Renal cortex interstitium (tissue), 11 donors: ENCODE data around the gene GPATCH2L. TPM values are rescaled to one million over a fixed set of nuclear protein-coding genes. Genes with fewer than 3 reads are reported as not detected.

ENCODE experiments used
- DNase-seq, 11 donors: peaks; one replicate each; pipeline ENCODE4 v3.0.0-alpha.2; 2013; ENCODE audit warnings: low read depth in 9 of 11, low spot score in 4 of 11; ENCODE audit errors: extremely low read depth in 1 of 11
- polyA plus RNA-seq, 3 donors: library from polyadenylated mRNA; unstranded; fragments of 120-200 nt; gene quantifications; one replicate each; pipeline ENCODE4 v1.2.1, GENCODE V29; 2013; ENCODE audit not compliant: insufficient read length in 3 of 3

Gene GPATCH2L
- polyA plus RNA-seq, 3 donors = 35.9 to 42.5 (median 38.3) TPM

DNA sequence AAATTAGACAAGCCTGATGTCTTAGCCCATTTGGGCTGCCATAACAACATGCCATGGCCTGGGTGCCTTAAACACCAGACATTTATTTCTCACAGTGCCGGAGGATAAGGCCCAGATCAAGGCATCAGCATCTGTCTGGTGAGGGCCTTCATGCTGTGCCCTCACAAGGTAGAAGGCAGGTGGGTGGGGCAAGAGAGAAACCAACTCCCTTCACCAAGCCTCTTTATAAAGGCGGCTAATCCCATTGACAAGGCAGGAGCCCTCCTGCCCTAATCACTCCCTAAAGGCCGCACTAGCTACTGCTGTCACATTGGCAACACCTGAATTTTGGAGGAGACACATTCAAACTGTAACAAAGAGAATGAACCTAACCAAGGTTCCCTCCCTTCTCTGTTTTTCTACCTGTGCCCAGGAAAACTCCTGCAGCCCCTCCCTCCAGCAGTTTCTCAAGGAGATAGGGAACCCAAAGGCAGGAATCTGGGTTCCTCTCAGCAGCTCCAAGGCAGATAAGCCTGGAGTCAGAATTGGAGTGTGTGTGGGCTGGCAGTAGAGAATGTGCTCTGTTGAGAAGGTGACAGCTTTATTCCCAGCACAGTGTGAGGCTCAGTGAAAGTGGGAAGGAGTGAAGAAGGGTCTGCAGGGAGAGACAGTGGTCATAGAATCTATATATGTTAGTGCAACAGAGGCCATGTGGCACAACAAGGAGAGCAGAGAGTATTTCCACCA, 21.7 kb upstream of the GPATCH2L start:
- DNase-seq = no peak

DNA sequence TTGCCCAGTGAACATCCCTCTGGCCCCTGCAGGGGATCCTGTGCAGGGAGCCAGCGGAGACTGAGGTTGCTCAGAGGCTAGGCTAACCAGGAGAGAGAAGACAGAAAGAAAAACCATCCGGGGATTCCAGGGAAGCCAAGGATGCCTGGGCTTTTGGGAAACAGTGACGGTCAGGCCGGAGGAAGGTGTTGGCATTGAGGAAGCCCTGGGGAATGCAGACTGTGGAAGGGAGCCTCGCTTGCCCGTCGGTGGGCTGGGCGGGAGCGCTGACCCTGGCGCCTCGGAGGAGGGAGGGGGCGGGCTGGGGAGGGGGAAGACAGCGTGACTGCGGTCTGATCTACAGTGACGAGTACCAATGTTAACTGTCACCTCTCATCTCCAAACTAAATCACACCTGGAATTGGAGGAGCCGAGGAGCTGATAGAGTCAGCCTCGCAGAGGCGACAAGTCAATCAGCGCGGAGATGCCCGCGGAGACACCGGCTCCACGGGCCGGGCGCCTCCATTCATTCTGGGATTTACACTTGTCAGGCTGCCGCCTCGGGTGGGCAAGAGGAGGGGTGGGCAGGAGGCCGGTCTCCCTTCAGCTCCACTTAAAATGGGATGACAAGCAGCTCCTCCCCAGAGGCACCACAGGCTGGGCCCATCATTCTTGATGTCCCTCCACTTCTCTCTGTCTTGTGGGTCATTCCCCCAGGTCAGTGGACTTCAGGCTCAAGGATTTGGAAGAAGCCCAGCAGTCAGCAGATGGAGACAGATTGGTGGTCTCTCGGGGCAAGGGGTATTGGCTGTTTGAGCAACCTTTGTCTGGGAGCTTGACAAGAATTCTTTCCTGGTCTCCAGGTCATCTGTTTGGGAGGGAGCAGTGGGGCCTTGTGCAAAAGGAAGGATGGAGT, 20.4 kb upstream of the GPATCH2L start:
- no peak for DNase-seq

DNA sequence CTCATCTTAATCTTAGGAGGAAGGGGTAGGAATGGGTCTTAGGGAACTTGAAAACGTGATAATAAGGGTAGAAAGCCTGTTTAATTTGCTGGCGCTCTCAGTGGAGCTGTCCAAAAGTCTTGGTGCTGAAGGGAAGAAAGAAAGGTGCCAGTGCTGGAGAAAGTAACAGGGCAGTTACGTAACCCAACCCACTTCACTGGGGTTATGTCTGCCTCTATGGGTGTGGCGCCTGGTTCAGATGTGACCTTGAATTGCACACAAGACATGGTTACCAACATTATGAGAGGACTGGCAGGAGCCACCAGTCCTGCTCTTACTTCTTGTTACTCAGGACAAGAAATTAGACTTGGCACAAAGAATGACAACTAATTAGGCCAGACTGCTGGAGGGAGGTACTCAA, 18.6 kb upstream of the GPATCH2L start:
- peak in 7 of 11 donors; percentile 41 to 62 (median 57) for DNase-seq

DNA sequence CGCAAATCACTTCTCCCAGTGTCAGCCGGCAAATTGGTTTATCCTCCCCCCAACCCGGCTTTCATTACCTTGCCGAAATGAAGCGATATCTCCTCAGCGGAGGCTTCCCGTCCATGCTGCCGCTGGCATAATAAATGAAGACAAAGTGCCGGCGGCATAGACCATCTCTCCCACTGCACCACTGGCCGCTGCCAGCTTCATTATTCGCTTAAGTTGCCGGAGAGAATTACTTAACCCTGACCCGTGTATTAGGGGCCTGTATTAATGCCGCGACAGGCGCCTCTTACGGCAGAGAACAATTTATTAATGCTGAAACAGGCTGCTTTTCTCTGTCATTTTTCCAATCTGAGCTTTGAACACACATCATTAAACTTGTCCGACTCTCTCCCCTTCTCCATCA, 17.5 kb upstream of the GPATCH2L start:
- DNase-seq = no peak

DNA sequence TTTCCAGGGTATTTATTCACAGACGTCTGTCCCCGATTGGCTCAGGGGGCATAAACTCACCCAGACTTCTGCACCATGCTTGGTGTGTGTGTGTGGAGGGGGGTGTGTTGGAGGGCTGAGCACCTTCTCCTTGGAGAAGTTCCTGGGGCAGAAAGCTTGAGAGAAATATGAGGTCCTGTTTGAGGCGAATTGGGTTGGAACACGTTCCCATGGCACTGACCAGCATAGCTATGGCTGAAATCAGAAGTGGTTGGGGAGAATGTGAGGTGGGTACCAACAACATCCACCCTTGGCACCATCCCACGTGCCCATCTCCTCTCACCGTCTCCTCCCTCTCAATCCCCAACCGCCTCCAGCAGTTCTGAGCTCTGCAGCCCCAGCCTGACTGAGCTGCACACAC, 16.0 kb upstream of the GPATCH2L start:
- DNase-seq = no peak

DNA sequence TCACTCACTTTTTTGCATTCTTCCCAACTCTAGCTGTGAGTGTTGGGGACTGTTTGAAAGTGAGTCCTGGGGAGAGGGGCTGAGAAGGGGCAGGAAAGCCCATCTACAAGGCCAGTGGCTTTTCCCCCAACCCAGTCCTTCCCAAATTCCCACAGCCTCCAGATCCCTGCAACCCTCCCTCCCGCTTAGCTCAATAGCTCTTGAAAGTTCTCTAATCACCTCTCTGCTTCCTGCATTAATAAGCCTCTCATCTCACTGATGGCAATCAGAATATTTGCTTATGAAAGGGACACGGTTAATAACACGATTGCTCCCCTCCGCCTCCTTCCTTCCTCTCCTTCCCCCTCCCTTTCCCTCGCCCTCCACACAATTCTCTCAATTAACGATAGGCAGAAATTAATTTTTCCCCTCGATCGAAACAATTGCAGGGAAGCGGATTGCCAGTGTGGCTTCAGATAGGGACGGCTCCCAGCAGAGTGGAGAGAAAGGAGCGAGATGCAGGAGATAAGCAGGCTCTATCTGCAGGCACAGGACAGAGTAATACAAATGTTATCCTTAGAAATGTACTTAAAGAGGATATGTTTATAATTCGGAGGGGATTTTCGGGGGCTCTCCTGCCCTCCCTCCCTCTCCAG, 15.1 kb upstream of the GPATCH2L start:
- no peak for DNase-seq

DNA sequence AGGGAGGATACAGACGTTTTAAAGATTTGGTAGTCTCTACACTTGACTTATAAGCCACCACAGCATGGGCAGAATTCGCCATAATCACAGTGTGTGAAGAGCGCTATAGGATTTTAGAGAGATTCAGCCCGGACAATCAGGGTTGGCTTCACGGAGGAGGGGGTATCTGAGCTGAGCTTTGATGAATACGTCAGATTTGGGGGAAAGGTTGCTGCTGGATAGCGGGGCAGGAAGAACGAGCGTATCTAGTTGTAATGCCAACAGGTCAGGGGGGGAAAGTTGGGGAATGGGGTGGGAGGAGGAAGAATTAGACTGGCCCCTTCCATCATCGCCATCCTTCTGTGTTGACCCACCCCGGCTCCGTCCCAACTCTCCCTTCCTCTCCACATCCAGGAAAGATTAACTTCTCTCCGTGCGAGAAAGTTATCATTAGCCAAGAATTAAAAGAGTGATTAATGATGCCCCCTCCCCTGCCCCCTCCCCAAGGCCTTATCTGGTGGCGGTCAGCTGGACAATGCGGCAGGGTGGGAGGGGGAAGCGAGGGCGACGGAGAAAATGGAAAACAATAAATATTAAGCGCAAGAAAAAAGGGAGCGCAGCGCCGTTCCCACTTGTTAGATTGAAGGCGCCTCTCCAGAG, 13.5 kb upstream of the GPATCH2L start:
- DNase-seq = no peak

DNA sequence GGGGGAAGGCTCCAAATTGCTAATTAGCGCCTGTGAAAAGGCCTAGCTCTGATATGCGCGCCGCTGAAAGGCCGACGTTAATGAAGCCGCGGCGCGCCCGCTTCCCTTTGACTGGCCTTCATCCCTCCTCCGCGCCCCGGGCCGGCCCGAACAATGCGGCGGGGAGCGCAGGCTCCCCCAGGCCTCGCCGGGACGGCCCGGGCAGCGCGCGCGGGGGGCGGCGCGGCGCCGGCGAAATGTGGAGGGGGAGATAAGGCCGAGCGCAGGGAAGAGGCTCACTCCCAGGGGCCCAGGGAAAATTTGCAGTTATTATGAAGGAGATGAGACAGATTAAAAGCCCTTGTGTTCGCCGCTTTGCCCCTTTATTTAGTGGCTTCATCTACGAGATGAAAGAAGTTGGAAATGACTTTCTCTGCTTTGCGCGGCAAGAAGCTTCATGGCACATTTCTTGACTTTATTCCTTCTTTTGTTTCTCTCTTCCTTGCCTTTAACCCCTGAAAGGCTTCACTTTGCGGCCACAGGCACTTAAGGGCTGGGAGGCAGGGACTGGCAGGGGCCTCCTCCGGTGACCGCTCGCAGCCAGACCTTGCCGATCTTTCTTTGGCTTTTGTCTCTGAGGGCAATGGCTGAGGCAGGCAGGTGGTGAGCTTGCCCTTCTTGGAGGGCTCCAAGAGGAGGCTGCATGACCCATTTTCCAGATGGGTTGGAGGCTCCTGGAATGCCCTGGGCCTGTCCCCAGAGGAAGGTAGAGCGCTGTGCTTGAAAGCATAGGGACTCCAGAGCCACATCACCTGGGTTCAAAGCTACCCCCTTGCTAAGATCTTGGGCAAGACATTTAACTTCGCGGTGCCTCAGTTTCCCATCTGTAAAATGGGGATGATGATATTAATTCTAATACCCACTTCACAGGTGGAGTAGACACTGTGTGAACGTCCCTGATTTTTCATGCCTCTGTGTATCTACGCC, 12.7 kb upstream of the GPATCH2L start:
- no peak for DNase-seq

DNA sequence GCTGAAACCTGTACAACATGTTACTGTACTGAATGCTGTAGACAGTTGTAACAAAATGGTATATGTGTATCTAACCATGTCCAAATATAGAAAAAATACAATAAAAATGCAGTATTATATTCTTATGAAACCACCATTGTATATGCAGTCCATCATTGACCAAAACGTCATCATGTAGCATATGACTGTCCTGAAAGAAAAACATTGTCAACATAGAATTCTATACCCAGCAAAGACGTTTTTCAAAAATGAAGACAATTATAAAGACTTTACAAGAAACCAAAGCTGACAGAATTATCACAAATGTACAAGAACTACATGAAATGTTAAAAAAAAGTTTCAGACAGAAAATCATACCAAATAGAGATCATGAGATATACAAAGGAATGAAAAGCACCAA, 8.1 kb upstream of the GPATCH2L start:
- no peak for DNase-seq

DNA sequence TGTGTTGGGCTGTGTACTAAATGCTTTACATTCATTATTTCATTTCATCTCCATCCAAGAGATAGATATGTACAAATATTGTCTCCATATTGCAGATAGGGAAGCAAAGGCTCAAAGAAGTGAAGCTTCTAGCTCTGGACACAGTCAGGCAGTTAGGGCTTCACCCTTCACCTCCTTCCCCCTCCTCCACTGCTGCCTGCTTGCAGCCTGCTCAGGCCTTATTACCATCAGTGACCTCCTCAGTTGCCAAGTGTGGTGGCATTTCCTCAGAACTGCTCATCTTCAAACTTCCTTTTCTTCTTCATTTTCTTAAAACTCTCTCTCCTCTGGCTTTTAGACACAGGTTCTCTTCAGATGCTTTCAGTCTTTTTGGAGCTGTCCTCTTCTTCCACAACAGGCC, 4.7 kb upstream of the GPATCH2L start:
- DNase-seq = no peak

DNA sequence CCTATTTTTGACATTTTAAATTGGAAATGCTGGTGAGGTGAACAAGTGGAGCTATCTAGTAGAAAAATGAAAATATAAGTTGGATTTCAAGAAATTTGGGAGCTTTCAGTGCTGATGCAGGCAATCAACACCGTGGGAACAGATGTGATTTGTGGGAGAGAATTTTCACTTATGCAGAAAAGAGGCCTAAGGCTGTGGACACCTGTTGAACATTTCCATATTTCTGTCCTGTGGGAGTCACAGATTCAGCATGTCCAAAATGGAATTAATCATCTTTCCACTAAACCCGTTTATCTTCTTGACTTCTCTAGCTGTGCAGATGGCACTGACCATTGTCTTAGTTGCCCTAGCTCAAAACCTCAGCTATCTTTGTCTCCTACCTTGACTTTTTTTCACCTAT, 2.5 kb upstream of the GPATCH2L start:
- no peak for DNase-seq

DNA sequence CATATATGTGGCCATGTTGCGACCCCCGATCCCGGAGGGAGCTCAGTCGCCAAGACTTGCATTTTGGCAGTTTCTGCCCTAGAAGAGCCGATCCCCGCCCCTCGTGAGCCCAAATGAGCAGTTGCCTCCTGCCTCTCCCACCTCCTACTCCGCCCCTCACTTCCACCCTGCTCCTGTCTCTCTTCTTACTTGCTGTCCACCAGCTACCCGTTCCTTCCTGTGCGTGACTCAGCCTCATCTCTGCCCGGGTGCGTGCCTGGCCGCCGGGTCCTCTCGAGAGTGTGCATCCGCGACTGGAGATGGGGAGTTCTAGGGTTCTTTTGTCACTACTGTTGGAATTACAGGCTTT, 585 bp downstream of the GPATCH2L start:
- DNase-seq = peak in 7 of 11 donors; percentile 10 to 39 (median 36)

DNA sequence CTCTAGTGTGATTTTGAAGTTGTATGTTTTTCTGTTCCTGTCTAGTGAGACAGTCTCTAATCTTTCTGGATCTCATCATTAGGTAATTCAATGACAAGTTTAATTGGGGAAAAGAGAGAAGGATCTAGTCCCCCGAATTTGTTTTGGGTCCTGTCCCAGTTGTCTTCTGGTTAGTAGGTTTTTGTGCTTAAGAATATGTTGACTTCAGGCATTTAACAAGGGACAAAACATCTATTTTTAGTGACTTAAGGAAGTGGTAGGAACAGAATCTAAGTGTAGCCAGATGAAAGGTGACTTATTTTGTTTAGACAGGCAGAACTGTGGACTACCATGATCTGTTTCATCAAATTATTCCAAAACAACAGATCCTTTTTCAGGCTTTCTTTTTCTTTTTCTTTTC, 2.2 kb downstream of the GPATCH2L start:
- DNase-seq = no peak

DNA sequence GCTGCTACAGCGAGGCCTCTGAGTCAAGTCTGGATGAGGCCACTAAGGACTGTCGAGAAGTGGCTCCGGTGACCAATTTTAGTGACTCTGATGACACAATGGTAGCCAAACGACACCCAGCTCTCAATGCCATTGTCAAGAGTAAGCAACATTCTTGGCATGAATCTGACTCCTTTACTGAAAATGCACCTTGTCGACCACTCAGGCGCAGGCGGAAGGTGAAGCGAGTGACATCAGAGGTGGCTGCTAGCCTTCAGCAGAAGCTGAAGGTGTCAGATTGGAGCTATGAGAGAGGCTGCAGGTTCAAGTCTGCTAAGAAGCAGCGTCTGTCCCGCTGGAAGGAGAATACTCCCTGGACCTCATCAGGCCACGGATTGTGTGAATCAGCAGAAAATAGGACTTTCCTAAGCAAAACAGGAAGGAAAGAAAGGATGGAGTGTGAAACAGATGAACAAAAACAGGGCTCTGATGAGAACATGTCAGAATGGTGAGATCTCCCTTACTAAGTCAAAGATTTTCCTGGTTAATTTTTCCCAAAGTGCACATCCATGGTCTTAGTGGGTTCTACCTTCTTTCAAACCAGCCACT, 2.9 kb downstream of the GPATCH2L start:
- no peak for DNase-seq

DNA sequence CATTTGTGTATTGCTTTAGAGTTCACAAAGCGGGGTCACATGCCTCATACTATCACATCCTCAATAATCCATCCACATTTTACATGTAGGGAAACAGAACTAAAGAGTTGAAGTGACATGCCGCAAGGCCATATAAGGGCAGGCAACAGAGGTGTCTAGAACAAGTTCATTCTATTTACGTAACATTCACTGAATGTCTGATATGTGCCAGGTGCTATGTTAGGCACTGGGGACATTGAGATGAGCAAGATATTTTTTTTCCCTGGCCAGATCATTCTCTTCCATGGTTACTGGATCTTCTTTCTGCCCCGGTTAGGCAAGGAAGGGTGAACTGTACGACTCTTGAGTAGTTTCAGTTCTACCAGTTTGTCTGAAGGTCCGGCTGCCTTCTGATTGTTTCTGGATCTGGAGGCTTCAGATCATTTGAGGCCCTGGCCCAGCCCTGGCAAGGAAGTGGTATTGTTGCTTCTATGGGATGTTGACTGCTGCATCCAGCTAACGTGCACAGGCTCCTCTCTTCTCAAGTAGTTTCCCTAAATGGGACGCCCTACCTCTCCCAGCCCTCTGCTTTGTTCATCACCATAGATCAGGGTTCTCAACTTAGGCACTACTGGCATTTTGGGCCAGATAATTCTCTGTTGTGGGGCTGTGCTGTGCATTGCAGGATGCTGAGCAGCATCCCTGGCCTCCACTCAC, 12.1 kb downstream of the GPATCH2L start:
- DNase-seq = no peak

DNA sequence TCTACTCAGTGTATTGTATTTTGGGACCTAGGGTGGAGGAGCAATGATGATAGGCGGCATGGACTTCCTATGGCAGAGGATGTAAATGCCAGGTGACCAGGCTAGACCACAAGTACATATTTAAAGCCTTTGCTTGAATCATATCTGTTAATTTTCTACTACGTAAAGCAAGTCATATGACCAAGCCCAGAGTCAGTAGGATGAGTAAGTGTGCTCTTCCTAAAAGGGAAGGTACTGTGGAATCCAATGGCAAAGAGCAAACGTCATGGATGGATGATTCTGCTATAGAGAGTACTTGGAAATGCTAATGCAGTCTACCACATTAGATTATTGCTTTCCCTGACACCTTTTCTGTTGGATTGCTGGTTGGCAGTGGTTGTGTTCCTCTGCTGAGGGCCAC, 16.8 kb downstream of the GPATCH2L start:
- no peak for DNase-seq

DNA sequence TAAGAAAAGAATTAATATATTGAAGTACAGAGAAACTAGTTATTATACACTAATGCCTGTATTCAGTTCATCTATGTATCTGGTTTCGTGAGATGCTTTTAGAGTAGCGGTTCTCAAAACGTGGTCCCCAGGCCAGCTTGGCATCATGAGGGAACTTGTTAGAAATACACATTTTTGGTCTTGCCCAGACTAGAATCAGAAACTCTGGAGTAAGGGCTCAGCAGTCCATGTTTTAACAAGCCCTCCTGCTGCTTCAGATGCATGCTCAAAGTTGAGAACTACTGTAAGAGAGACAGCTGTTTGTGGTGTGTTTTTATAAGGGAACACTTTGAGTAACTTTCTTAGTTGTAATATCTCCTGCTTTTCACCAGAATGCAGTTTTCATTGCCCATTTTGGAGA, 18.1 kb downstream of the GPATCH2L start:
- no peak for DNase-seq

DNA sequence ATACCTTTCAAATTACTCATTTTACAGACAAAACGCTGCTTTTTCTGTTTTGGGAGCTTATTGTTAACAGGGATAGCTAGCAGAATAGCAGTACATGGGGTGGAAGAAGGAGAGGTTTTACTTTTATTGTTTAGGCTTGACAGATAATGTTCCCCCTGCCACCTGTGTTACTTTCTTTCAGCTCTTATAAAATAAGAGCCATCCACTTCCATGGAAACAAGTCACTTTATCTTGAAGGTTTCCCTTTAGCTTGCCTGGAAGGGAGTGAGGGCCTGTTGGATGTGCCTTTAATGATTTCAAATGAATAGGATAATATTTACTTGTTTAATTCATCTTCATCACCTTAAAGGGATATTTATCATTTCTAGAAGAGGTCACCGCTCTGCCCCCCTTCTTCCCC, 23.3 kb downstream of the GPATCH2L start:
- DNase-seq = no peak
